CD8-positive, alpha-beta memory T cell (primary cell): ENCODE data around the gene TRIP11. TPM values are rescaled to one million over a fixed set of nuclear protein-coding genes. Genes with fewer than 3 reads are reported as not detected.
"Not testable (repeated sequence)": the region's sequence is repeated elsewhere in the genome, so short reads cannot be mapped to it uniquely, and the experiment has no call there.

Experiments
- CTCF ChIA-PET: fragments of 350-600 bp; sonication (Branson Sonifier 250); formaldehyde crosslinking; loops from one replicate; lab custom pipeline; 2021; ENCODE audit warnings: antibody characterized with exemption; lab: Charles Lee
- POLR2A ChIA-PET: fragments of 350-600 bp; sonication (Branson Sonifier 250); formaldehyde crosslinking; loops from one replicate; lab custom pipeline; 2021; ENCODE audit warnings: antibody characterized with exemption; lab: Charles Lee
- DNase-seq, 5 donors: peaks; one replicate each; pipeline versions ENCODE4 v3.0.0 to v3.0.0-alpha.2; 2020 to 2022; ENCODE audit warnings: mixed read lengths in 1 of 5
- H3K27ac ChIP-seq: one replicate; pipeline ENCODE4 v1.7.0; 2013; ENCODE audit warnings: low read depth, mild to moderate bottlenecking, low read length, moderate library complexity
- H3K27me3 ChIP-seq: 2 replicates; pipeline ENCODE4 v1.7.0; 2013; ENCODE audit warnings: low read length, mild to moderate bottlenecking; ENCODE audit not compliant: insufficient read depth, poor library complexity, severe bottlenecking
- H3K36me3 ChIP-seq: 2 replicates; pipeline ENCODE4 v1.7.0; 2013; ENCODE audit warnings: mild to moderate bottlenecking, low read length, moderate library complexity; ENCODE audit not compliant: insufficient read depth
- H3K4me1 ChIP-seq: 2 replicates; pipeline ENCODE4 v1.7.0; 2013; ENCODE audit warnings: mild to moderate bottlenecking, low read length, moderate library complexity; ENCODE audit not compliant: insufficient read depth
- H3K4me3 ChIP-seq: 2 replicates; pipeline ENCODE4 v1.7.0; 2013; ENCODE audit warnings: mild to moderate bottlenecking, low read length
- H3K9me3 ChIP-seq: 2 replicates; pipeline ENCODE4 v1.7.0; 2013; ENCODE audit warnings: mild to moderate bottlenecking, low read length
- H3K27ac Mint-ChIP-seq, 8 donors: one replicate each; pipeline ENCODE4 v1.8.0; 2020 to 2021; ENCODE audit warnings: mixed read lengths in 8 of 8, mild to moderate bottlenecking in 6 of 8, inconsistent platforms in 3 of 8, moderate library complexity in 3 of 8
- H3K27me3 Mint-ChIP-seq, 2 donors: one replicate each; pipeline ENCODE4 v1.8.0; 2020 to 2021; ENCODE audit warnings: mixed read lengths in 2 of 2, mild to moderate bottlenecking in 1 of 2, moderate library complexity in 1 of 2
- H3K36me3 Mint-ChIP-seq, 3 donors: one replicate each; pipeline ENCODE4 v1.8.0; 2020 to 2021; ENCODE audit warnings: mixed read lengths in 3 of 3, inconsistent platforms in 1 of 3, mild to moderate bottlenecking in 1 of 3
- H3K4me1 Mint-ChIP-seq, 3 donors: one replicate each; pipeline ENCODE4 v1.8.0; 2020 to 2021; ENCODE audit warnings: mixed read lengths in 3 of 3, inconsistent platforms in 1 of 3, mild to moderate bottlenecking in 1 of 3
- H3K4me3 Mint-ChIP-seq, 7 donors: one replicate each; pipeline ENCODE4 v1.8.0; 2020 to 2021; ENCODE audit warnings: mixed read lengths in 7 of 7, mild to moderate bottlenecking in 6 of 7, moderate library complexity in 4 of 7, inconsistent platforms in 2 of 7
- H3K9me3 Mint-ChIP-seq, 5 donors: one replicate each; pipeline ENCODE4 v1.8.0; 2020 to 2022; ENCODE audit warnings: mixed read lengths in 5 of 5, mild to moderate bottlenecking in 3 of 5, moderate library complexity in 2 of 5, inconsistent platforms in 1 of 5
- polyA plus RNA-seq: library from polyadenylated mRNA; unstranded; fragments of 300-500 nt; fragmentation: Illumina TruSeq; gene quantifications from one replicate; pipeline ENCODE4 v1.2.3, GENCODE V29; 2021
- total RNA-seq, 2 experiments: library from RNA; stranded (reverse); gene quantifications; one replicate each; pipeline ENCODE4 v1.2.3, GENCODE V29; 2021

TRIP11 gene
- 10 to 100 TPM; 45.7 to 50.8 TPM for total RNA-seq
- 75.2 TPM for polyA plus RNA-seq

DNA sequence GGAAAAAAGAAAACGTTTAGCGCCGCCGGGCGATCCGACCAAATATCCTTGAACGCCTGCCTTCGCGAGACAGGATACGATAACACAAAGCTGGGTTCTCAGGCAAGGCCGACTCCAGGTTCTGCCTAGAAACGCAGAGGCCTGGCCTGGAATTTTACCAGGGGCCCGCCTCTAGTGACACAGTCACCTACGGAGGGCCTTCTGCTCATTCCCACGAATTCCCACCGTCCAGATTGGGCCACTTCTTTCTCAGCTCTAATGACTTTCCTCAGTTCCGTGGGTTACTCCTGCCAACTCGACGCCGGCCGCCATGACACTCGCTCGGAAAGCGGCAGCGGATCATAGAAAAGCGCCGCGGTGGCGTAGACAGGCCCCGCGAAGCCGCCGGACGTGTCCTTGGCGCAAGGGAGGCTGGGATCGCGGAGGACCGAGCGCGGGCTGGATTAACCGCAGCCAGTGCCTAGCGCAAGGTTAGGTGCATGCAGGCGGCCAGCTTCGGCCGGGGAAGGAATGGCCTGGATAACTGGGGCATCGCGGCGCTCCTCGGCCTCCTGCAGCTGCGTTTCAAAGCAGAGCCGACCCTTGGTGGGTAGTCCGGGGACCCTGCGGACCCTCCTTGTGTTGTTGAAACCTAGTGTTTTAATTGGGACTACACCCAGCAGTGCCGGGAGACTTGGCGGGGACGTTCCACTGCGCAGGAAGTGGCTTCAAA lies at the start of gene TRIP11:
TRIP11 (minus strand) TSS at position 341 of the 712 bp plus-strand sequence. CDS start 374 bp downstream, outside the sequence.
- H3K36me3 ChIP-seq, result no peaks in the 10 kb centered on the region
- CTCF ChIA-PET, result interaction anchor here (0.8 to 2.8 kb wide), 6 partner anchors 47 to 82 kb away, joined by 3 to 15 read pairs (median 4); partner anchors contain the start of genes ATXN3, CPSF2 and NDUFB1
- H3K4me1 ChIP-seq, result peaks cover 38% of the 10 kb centered on the region
- no peaks in the 10 kb centered on the region for H3K9me3 ChIP-seq
- Mint-ChIP-seq H3K4me3 (peak within 1 kb of the TSS; percentile 93 to 99 (median 97)), H3K4me1 (peaks cover 47 to 57% (median 49%) of the 10 kb centered on the region in 3 donors), H3K9me3 (no peaks in the 10 kb centered on the region), H3K27ac (peak within 1 kb of the TSS; percentile 98 to 100 (median 98)), H3K36me3 (peaks cover 0 to 31% (median 4%) of the 10 kb centered on the region in 3 donors), H3K27me3 (no peaks in the 10 kb centered on the region)
- peak; percentile 88 to 96 (median 92) for DNase-seq
- POLR2A ChIA-PET, result interaction anchor here (0.5 to 2.4 kb wide), 7 partner anchors 37 to 1250 kb away, joined by 3 to 24 read pairs (median 5); partner anchors contain the start of genes ATXN3, CPSF2 and NDUFB1
- H3K27me3 ChIP-seq, result no peaks in the 10 kb centered on the region
- H3K4me3 ChIP-seq, result peak within 1 kb of the TSS; percentile 83
- peak within 1 kb of the TSS; percentile 89 for H3K27ac ChIP-seq

DNA sequence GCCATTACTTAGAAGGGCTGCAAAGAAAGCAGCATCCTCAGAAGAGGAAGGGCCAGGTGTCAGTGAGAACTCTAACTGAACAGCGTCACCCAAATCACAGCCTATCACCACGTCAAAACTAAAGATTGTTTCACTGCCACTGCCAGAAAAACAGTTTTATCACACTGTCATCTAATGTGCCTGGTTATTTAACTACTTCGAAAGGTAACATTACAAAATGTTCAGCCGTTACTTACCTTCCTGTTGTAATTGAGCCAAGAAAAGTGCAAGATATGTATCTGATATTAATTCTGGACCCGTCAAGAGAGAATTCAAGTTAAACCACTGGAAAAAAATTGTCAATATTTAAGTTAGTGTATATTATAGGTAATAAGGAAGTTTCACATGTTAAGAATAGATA lies 48.6 kb upstream of the TRIP11 start:
- peaks cover 0 to 3% of the 10 kb centered on the region in 2 donors for H3K27me3 Mint-ChIP-seq
- H3K36me3 Mint-ChIP-seq, result peaks cover 9 to 59% (median 20%) of the 10 kb centered on the region in 3 donors
- CTCF ChIA-PET, result no interaction called here
- no peaks in the 10 kb centered on the region for H3K9me3 Mint-ChIP-seq
- Histone ChIP-seq H3K4me3 (no peak overlapping the region), H3K27me3 (no peaks in the 10 kb centered on the region), H3K27ac (no peak overlapping the region), H3K4me1 (no peaks in the 10 kb centered on the region), H3K9me3 (no peaks in the 10 kb centered on the region), H3K36me3 (peaks cover 28% of the 10 kb centered on the region)
- H3K27ac Mint-ChIP-seq, result no peak overlapping the region
- no peak for DNase-seq
- no peak overlapping the region for H3K4me3 Mint-ChIP-seq
- peaks cover 0 to 3% (median 0%) of the 10 kb centered on the region in 3 donors for H3K4me1 Mint-ChIP-seq
- POLR2A ChIA-PET, result no interaction called here

DNA sequence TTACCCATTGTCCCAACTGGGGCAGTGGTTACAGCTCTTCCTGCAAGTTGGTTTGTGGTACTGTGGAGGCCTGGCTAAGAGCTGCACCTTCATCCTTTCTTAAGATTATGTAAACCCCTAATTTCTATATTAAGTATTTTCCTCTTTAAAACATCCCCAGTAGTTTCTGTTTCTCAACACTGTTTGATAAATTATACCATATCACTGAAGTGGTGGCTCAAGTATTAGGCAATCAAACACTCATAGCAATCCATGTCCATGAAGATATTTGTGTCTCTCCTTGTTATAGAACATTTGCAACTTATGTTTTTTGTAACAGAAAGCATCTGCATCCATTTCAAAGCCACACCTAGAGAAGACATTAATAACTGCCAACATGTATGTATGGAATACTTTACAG lies 34.7 kb upstream of the TRIP11 start:
- Histone ChIP-seq H3K9me3 (no peaks in the 10 kb centered on the region), H3K4me3 (no peak overlapping the region), H3K36me3 (peaks cover 13% of the 10 kb centered on the region), H3K27me3 (no peaks in the 10 kb centered on the region), H3K27ac (no peak overlapping the region), H3K4me1 (no peaks in the 10 kb centered on the region)
- Mint-ChIP-seq H3K27me3 (no peaks in the 10 kb centered on the region), H3K27ac (peak overlapping the region in 1 of 8 donors; percentile 66), H3K9me3 (no peaks in the 10 kb centered on the region), H3K4me1 (no peaks in the 10 kb centered on the region), H3K36me3 (peaks cover 0 to 60% (median 11%) of the 10 kb centered on the region in 3 donors), H3K4me3 (no peak overlapping the region)
- DNase-seq, result no peak
- ChIA-PET CTCF (interaction anchor here (0.9 kb wide), 1 partner anchor 32 kb away, joined by 3 read pairs; the partner anchor contains the start of gene ATXN3), POLR2A (no interaction called here)

DNA sequence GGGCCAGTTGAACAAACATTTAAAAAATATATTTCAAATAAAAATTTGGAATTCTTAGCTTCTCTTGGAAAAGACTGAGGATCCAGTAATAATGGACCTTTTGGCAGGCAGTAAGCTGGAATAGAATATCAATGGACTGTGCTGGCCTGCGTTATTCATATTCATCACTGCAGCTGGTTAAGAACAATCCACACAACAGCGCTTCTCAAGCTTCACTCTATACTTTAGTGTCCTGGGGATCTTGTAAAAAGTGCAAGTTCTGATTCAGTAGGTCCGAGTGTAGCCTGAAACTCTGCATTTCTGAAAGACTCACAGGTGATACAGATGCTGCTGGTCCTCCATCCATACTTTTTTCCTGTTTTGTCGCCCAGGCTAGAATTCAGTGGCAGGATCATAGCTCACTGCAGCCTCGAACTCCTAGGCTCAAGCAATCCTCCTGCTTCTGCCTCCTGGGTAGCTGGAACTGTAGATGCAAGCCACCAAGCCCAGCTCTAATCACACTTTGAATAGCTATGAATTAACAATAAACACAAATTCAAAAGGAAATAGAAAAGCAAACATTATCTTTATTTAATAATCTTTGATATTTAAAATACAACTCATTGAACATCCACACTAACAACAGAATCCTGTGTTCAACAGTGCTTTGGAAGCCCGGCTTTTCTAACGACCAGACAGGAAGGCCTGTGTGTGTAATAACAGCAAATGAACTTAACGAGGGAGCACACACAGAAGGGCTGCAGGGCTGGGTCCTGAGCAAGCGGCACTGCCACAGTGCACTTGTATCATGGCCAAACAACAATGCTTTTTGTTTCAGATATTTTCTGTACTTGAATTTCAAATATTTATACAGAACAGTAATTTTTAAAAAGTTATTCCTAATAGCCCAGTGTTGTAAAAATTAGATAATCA lies 18.4 kb upstream of the TRIP11 start:
- no peaks in the 10 kb centered on the region for H3K9me3 Mint-ChIP-seq
- Histone ChIP-seq H3K9me3 (no peaks in the 10 kb centered on the region), H3K27ac (no peak overlapping the region), H3K4me3 (no peak overlapping the region), H3K27me3 (no peaks in the 10 kb centered on the region), H3K4me1 (no peaks in the 10 kb centered on the region), H3K36me3 (no peaks in the 10 kb centered on the region)
- no peaks in the 10 kb centered on the region for H3K4me1 Mint-ChIP-seq
- H3K27ac Mint-ChIP-seq, result peak overlapping the region in 1 of 8 donors; percentile 21
- no peak overlapping the region for H3K4me3 Mint-ChIP-seq
- no peak for DNase-seq
- no peaks in the 10 kb centered on the region for H3K27me3 Mint-ChIP-seq
- CTCF ChIA-PET, result interaction anchor here (0.9 kb wide), 1 partner anchor 18 kb away, joined by 5 read pairs; no protein-coding TSS in a partner anchor
- H3K36me3 Mint-ChIP-seq, result peaks cover 0 to 13% (median 2%) of the 10 kb centered on the region in 3 donors
- POLR2A ChIA-PET, result no interaction called here

DNA sequence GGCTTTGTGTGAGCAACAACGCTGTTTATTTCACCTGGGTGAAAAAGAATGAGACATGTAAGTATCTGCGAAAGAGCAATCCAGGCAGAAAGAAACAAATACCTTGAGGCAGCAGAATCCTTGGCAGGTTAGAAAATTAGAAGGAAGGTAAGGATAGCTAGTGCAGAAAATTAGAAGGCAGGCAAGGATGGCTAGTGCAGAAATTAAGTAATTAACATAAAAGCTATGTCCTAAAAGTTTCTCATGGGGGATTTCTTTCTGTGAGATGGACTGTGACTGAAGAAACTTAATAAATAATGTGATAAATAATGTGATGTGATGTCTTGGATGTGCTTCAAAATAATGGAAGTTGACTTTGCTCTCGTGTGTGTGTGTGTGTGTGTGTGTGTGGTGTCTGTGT lies 9.9 kb upstream of the TRIP11 start:
- DNase-seq, result no peak

DNA sequence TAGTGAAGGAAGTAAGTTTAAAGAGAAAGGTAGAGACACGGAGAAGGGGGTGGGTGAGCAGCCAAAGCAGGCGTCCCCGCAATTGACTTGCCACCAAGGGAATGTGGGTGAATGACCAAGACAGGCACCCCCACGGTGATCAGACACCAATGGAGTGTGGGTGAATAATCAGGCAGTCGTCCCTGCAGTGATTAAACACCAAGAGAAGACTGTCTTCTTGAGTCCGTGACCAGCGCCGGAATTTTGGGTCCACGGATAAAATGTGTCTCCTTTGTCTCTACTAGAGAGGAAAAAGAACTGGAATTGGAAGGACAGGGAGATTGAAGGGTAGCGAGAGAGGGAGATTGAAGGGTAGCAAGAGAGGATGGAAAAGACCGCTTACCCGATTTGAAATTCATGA lies 9.4 kb upstream of the TRIP11 start:
- H3K27ac ChIP-seq, DNase-seq, H3K4me1 ChIP-seq, H3K36me3 ChIP-seq, H3K4me3 Mint-ChIP-seq, H3K27me3 ChIP-seq, CTCF ChIA-PET, H3K4me1 Mint-ChIP-seq, H3K9me3 ChIP-seq, H3K4me3 ChIP-seq, POLR2A ChIA-PET, H3K27me3 Mint-ChIP-seq: not testable (repeated sequence)
- H3K27ac Mint-ChIP-seq, result peak overlapping the region in 1 of 8 donors; percentile 17
- H3K9me3 Mint-ChIP-seq, result peaks cover 5 to 14% (median 11%) of the 10 kb centered on the region in 5 donors
- peaks cover 16 to 24% (median 21%) of the 10 kb centered on the region in 3 donors for H3K36me3 Mint-ChIP-seq

More for the DNA sequence above, 9.9 kb upstream of the TRIP11 start:
- Histone ChIP-seq H3K4me3 (no peak overlapping the region), H3K27ac (no peak overlapping the region), H3K4me1 (no peaks in the 10 kb centered on the region), H3K36me3 (no peaks in the 10 kb centered on the region), H3K27me3 (no peaks in the 10 kb centered on the region), H3K9me3 (no peaks in the 10 kb centered on the region)
- no peak overlapping the region for H3K27ac Mint-ChIP-seq
- no peak overlapping the region for H3K4me3 Mint-ChIP-seq
- peaks cover 0 to 5% (median 4%) of the 10 kb centered on the region in 3 donors for H3K4me1 Mint-ChIP-seq
- peaks cover 5 to 14% (median 11%) of the 10 kb centered on the region in 5 donors for H3K9me3 Mint-ChIP-seq
- no peaks in the 10 kb centered on the region for H3K27me3 Mint-ChIP-seq
- POLR2A ChIA-PET, result no interaction called here
- CTCF ChIA-PET, result no interaction called here
- peaks cover 16 to 24% (median 21%) of the 10 kb centered on the region in 3 donors for H3K36me3 Mint-ChIP-seq

DNA sequence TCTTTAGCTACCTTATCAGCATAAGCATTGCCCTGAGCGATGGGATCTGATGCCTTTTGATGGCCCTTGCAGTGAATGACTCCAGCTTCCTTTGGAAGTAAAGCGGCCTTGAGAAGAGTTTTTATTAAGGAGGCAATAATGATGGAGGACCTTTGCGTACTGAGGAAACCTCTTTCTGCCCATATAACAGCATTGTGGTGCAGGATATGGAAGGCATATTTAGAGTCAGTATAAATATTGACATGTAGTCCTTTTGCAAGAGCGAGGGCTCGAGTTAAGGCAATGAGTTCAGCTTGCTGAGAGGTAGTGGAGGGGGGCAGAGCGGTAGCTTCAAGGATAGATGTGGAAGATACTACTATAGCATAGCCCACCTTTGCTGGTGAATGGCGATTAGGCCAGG lies 6.0 kb upstream of the TRIP11 start:
- Mint-ChIP-seq H3K36me3 (peaks cover 16 to 24% (median 19%) of the 10 kb centered on the region in 3 donors), H3K9me3 (peaks cover 5 to 14% (median 11%) of the 10 kb centered on the region in 5 donors)
- DNase-seq, POLR2A ChIA-PET, H3K4me3 ChIP-seq, H3K4me1 ChIP-seq, H3K27me3 ChIP-seq, H3K36me3 ChIP-seq, CTCF ChIA-PET, H3K9me3 ChIP-seq, H3K27me3 Mint-ChIP-seq, H3K27ac Mint-ChIP-seq, H3K4me3 Mint-ChIP-seq, H3K27ac ChIP-seq, H3K4me1 Mint-ChIP-seq: not testable (repeated sequence)
